HG03571 (cell line): ENCODE results near the gene CDH1.
"Not testable (repeated sequence)": the region's sequence is repeated elsewhere in the genome, so short reads cannot be mapped to it uniquely, and the experiment has no call there.

Experiments used
- ATAC-seq: cut with Tn5 transposase; IDR thresholded peaks from one replicate; pipeline ENCODE4 v1.9.1; 2021; ENCODE audit not compliant: unreplicated experiment

CDH1 gene

DNA sequence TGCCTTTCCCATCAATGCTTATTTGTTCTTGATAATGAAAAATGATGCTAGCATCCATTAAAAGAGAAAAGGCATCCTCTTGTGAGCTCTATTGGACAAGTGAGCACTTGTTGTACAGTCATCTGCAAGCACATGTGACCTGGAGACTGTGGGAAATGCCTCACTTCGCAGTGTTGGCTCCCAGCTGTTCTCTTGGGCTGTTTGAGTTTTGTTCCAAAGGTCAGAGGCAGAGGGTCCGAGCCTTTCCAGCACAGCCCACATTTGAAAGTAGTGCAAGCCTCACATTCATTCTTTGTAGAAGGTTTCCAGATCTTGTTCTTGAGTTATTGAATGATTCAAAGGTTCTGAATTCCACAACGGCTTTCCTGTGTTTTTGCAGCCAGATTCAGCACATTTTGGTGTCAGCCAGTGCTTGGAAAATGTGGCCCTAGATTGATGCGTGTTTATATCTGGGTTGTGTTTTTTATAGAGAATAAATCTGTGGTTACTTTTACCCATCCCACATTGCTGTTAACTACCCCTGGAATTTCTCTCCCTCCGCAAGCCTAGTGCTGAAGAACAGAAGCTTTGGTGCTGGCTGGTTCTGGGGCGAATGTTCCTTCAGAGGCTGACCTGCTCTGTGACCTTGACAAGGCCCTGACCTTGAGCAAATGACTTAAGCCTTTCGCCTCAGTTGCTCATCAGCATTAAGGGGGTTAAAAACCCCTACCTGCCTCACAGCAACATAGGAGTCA, 49.8 kb downstream of the CDH1 start:
- no peak for ATAC-seq

- not testable (repeated sequence) for ATAC-seq
These were observed 50.3 kb downstream of the CDH1 start for GRCh38 chr16:68787419-68787807.

DNA sequence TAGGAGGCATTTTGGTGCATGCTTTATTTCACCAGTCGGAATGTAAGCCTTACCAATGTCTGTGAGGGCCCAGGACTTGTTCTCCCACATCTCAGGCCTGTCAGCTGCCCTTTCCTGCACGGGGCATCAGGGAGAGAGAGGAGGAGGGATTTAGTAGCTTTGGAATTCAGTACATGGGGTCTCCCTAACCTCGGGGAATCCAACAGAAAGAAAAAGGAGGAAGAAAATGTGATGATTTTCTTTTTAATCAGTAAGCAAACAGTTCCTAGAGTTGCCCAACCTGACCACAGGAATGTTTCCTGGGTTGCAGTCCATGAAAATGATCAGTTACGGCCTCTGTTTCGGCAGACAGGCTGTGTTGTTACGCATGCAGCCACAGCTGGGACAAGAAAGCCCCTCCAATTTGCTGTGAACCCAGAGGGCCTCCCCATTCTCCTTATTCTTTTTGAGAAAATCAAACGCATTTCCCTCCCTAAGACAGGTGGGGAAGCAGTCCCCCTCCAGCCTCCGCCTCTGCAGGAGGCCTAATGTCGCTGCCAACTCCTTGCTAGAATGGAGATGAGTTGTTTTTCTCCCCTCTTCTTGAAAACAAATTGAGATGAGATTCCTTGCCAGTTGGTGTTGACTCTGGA, 53.2 kb downstream of the CDH1 start:
- no peak for ATAC-seq

GRCh38 chr16:68790944-68791343, 53.9 kb downstream of the CDH1 start:
- no peak for ATAC-seq

DNA sequence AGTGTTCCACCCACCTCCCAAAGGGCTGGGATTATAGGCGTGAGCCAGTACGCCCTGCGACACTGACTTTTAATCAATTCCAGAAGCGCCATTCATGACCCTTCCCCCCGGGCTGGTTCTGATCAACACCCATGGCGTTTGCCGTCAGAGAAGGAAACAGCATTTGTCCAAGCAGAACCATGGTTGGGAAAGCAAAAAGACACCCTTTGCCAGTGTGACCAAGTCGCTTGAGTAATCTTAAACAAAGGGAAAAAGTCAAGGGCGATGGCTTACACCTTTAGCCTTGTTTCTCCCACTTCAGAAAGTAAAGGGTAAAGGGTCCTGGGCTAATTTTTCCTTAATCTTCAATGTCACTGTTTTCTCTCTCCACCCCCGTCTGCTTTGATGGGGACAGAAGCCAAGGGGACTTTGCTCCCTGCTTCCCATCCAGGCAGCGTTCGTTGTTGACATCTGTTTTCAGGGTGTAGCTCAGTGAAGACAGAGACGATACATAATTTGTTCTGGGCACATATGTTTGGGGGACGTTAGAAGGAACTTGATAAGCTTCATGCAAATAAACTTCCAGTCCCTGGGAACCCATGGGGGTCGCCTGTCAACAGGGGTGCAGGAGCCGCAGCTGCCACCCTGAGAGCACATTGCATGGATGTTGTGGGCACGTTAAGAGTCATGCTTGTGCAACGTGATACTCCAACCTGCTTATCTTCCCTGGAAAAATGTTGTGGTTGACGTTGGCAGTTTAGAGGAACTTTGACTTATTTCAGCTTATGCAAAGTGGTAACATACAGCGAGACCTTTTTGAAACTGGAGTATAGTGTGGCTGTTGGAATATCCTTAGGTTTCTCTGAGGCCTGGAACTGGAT, 55.6 kb downstream of the CDH1 start:
- ATAC-seq, result no peak

GRCh38 chr16:68793401-68793857, 56.3 kb downstream of the CDH1 start:
- no peak for ATAC-seq

- no peak for ATAC-seq
These were observed 61.3 kb downstream of the CDH1 start for GRCh38 chr16:68798398-68798797.

GRCh38 chr16:68800257-68800875, 63.3 kb downstream of the CDH1 start:
- ATAC-seq, result no peak

DNA sequence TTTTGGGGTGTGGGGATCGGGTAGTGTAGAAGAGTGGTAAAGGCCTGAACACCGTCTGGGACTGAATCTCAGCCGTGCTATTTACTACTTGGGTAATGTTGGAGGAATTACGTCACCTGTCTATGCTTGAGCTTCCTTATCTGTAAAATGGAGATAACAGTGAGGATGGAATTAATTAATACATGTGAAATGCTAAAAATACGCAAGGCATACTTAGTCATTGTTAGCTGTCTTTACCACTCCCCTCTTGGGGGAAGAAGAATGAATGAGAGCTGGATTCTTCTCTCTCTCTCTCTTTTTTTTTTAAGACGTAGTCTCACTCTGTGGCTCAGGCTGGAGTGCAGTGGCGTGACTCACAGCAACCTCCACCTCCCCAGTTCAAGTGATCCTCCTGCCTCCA, 65.1 kb downstream of the CDH1 start:
- no peak for ATAC-seq

DNA sequence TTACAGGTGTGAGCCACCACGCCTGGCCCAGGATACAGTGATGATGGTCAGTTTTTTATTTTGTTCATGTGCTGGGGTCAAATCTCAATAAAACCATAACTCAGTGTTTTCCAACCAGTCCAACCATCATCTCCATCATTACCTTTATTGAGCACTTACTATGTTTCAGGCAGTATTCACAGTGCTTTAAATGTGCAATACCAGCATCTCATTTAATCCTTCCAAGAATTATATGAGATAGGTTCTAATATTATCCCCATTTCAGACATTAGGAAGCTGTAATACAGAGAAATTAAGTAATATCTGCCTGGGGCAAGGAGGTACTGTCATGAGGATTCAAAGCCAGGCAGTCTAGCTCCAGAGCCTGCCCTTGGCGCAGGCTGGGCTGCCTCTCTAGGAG, 69.3 kb downstream of the CDH1 start:
- no peak for ATAC-seq

GRCh38 chr16:68806981-68807380, 69.9 kb downstream of the CDH1 start:
- no peak for ATAC-seq

DNA sequence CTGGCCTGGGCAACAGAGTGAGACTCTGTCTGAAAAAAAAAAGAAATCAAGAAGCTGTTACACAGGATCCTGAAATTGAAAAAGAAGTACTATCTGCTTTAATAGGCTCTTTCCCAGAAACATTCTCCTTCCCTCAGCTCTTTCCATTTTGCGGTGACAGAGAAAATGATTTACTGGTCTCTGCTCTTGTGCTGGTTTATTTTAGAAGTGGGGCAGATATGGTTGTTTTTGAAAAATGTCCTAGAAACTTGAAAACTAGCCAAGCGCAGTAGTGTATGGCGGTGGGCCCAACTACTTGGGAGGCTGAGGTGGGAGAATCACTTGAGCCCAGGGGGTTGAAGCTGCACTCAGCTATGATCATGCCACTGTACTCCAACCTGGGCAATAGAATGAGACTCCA, 77.4 kb downstream of the CDH1 start:
- no peak for ATAC-seq

- no peak for ATAC-seq
These were observed 86.5 kb downstream of the CDH1 start for GRCh38 chr16:68823401-68824135.

DNA sequence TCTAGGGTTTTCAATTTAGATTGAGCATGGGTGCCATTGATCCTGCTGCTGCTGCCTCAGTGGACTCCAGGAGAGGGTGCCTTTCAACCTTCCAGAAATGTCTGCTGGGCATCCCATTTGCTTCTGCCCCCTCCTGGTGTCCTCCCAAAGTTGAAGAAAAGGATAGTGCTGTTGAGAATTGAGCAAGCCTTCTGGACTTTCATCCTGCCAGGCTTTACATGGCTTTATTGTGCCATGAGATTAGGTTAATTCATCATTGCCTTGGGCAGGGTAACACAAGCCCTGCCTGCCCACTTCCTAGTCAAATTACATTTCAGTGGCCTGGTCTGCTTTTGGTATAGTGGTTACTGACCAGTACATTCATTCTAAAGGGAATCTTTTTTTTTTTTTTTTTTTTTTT, 88.3 kb downstream of the CDH1 start:
- no peak for ATAC-seq

DNA sequence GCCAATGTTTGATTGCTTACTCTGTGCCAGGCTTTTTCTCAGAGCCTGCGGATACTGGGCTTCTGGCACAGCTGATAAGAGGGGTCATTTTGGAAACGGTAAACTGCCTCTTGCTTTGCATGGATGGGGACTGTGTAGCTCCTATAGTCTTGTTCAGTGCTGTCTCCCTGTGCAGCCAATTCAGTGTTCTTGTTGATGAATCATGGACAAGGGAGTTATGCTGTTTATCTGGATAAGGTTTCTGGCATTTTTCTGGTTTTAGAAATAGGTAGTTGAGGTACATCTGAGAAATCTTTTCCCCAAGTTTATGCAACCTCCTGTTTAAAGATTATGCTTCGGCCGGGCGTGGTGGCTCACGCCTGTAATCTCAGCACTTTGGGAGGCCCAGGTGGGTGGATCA, 89.6 kb downstream of the CDH1 start:
- no peak for ATAC-seq

- ATAC-seq, result no peak
These were observed 96.2 kb downstream of the CDH1 start for GRCh38 chr16:68833251-68833650.

DNA sequence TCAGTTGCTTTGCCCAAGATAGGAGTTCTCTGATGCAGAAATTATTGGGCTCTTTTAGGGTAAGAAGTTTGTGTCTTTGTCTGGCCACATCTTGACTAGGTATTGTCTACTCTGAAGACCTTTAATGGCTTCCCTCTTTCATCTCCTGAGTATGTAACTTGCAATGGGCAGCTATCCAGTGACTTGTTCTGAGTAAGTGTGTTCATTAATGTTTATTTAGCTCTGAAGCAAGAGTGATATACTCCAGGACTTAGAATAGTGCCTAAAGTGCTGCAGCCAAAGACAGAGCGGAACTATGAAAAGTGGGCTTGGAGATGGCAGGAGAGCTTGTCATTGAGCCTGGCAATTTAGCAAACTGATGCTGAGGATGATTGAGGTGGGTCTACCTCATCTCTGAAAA, 97.5 kb downstream of the CDH1 start:
- no peak for ATAC-seq

GRCh38 chr16:68835970-68836369, 98.9 kb downstream of the CDH1 start:
- no peak for ATAC-seq

GRCh38 chr16:68839831-68840230, 102.7 kb downstream of the CDH1 start:
- ATAC-seq, result no peak

DNA sequence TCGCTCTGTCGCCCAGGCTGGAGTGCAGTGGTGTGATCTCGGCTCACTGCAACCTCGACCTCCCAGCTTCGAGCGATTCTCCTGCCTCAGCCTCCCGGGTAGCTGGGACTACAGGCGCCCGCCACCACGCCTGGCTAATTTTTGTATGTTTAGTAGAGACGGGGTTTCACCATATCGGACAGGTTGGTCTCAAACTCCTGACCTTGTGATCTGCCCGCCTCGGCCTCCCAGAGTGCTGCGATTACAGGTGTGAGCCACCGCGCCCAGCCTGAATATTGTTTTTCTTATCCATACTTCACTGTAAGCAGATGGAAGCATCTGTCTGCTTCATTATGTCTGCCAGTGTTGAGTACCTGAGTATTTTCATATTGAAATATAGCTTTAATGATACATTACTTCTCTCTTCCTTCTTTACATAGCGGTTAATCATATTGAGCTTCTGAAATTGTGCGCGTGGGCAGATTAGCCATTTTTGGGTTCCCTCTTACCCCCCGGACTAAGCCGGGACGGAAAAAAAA, 105.9 kb downstream of the CDH1 start:
- not testable (repeated sequence) for ATAC-seq
